HCT116 (cell line): Measurements from ENCODE around the gene FMNL1.

Experiments used
- CEBPB ChIP-seq: IDR thresholded peaks from 2 replicates; pipeline ENCODE4 v1.6.1; 2012; ENCODE audit warnings: low read depth
- EZH2 ChIP-seq: fragments of 200-600 bp; sonication (generic); IDR thresholded peaks from 2 replicates; pipeline ENCODE4 v1.6.1; 2017; ENCODE audit warnings: antibody characterized with exemption, mixed run types
- EZH2phosphoT487 ChIP-seq: fragments of 200-600 bp; IDR thresholded peaks from 2 replicates; pipeline ENCODE4 v1.6.1; 2018; ENCODE audit warnings: antibody characterized with exemption, borderline replicate concordance
- POLR2A ChIP-seq: IDR thresholded peaks from 2 replicates; pipeline ENCODE4 v1.7.0; 2011; ENCODE audit warnings: borderline replicate concordance; ENCODE audit not compliant: insufficient read depth, insufficient read length; ENCODE audit errors: extremely low read depth
- RAD21 ChIP-seq: IDR thresholded peaks from 2 replicates; pipeline ENCODE4 v1.6.1; 2012; ENCODE audit warnings: low read depth, mild to moderate bottlenecking
- SP1 ChIP-seq: IDR thresholded peaks from 2 replicates; pipeline ENCODE4 v1.6.1; 2012; ENCODE audit warnings: low read depth
- ZNF274 ChIP-seq: fragments of 200-500 bp; sonication (Bioruptor generic); IDR thresholded peaks from 2 replicates; pipeline ENCODE4 v1.6.1; 2014; ENCODE audit warnings: mild to moderate bottlenecking, low read depth, low read length, inconsistent platforms
- TF ChIP-seq, protein P1 (sequence below), 3 experiments: fragments of 200-600 bp in 1 of 3; sonication (generic) in 1 of 3; IDR thresholded peaks in 2 of 3; conservative IDR thresholded peaks in 1 of 3; 2 replicates each; pipeline ENCODE4 v1.5.1; 2012 to 2017; ENCODE audit warnings: low read depth in 2 of 3, low read length in 2 of 3, antibody characterized with exemption in 1 of 3, borderline replicate concordance in 1 of 3, control low read depth in 1 of 3, mild to moderate bottlenecking in 1 of 3, mixed read lengths in 1 of 3, mixed run types in 1 of 3, moderate library complexity in 1 of 3; ENCODE audit not compliant: insufficient read depth in 1 of 3
- TF ChIP-seq, protein P2 (sequence below): IDR thresholded peaks from 2 replicates; pipeline ENCODE4 v1.6.1; 2012

DNA sequence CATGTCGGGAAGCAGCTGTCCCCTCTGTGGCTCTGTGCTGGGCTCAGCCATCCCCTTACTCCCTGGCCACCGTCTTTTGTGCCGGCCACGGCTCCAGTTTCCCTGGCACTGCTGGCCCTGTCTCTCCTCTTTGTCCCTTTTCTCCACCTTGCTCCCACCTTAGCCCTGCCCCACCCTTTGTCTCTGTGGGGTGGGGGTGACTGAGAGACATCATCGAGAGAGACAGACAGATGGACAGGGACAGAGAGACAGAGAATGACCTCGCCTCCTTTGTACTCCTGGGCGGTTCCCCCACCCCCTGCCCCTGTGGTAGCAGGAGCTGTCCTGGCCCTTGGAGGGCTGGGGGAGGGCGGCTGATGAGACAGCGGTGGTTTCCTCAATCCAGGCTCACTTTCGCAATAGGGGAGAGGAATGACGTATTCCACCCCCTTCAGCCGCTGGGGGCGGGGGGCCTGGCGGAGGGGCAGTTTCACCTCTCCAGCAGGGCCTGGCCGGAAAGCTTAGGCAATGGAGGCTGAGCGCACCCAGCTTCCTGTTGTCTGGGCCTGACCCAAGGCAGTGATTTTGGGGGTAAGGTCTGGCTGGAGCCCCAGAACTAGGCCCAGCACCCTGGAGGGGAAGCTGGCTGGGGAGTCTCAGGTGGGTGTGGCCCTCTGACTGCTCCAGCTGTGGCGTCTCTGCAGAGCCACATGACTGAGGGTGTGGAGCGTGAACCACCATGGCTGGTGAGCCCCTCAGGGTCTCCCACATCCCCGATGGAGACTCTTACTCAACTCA lies 7.3 kb downstream of the FMNL1 start:
- TF ChIP-seq, protein P1, sequence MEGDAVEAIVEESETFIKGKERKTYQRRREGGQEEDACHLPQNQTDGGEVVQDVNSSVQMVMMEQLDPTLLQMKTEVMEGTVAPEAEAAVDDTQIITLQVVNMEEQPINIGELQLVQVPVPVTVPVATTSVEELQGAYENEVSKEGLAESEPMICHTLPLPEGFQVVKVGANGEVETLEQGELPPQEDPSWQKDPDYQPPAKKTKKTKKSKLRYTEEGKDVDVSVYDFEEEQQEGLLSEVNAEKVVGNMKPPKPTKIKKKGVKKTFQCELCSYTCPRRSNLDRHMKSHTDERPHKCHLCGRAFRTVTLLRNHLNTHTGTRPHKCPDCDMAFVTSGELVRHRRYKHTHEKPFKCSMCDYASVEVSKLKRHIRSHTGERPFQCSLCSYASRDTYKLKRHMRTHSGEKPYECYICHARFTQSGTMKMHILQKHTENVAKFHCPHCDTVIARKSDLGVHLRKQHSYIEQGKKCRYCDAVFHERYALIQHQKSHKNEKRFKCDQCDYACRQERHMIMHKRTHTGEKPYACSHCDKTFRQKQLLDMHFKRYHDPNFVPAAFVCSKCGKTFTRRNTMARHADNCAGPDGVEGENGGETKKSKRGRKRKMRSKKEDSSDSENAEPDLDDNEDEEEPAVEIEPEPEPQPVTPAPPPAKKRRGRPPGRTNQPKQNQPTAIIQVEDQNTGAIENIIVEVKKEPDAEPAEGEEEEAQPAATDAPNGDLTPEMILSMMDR (IDR thresholded peaks at IDR 0.05 in 2 of 3, conservative IDR thresholded peaks at IDR 0.05 in 1 of 3; ENCODE audit: borderline replicate concordance in 1 of 3, insufficient read depth in 1 of 3, low read depth in 2 of 3, low read length in 2 of 3): no peak
- TF ChIP-seq RAD21 (no peak), SP1 (no peak; the same call in 1 of the 2 replicates), EZH2 (no peak), POLR2A (no peak), EZH2phosphoT487 (no peak), CEBPB (no peak; the same call in none of the 2 replicates), ZNF274 (no peak)
- TF ChIP-seq, protein P2, sequence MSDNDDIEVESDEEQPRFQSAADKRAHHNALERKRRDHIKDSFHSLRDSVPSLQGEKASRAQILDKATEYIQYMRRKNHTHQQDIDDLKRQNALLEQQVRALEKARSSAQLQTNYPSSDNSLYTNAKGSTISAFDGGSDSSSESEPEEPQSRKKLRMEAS: no peak
